GM10266 (cell line): ENCODE results near the gene CIART.
"Not testable (repeated sequence)": the region's sequence is repeated elsewhere in the genome, so short reads cannot be mapped to it uniquely, and the experiment has no call there.

Source experiments
- DNase-seq: peaks from one replicate; pipeline ENCODE4 v3.0.0; 2012; ENCODE audit errors: extremely low spot score
- CTCF ChIP-seq: IDR thresholded peaks from 2 replicates; pipeline ENCODE4 v1.5.1; 2012; ENCODE audit warnings: mild to moderate bottlenecking, low read depth; ENCODE audit not compliant: control insufficient read depth, insufficient read depth; ENCODE audit errors: missing control alignments

The CIART gene

GRCh38 chr1:150281758-150282557 lies at the start of gene CIART:
Gene CIART (plus strand): TSS chr1:150282554. CDS start chr1:150283268, 714 bp downstream.
- no peak for TF ChIP-seq CTCF
- peak; percentile 76 for DNase-seq

GRCh38 chr1:150232921-150233320 lies 49.4 kb upstream of the CIART start:
- DNase-seq, result not testable (repeated sequence)

GRCh38 chr1:150233359-150234308 lies 48.7 kb upstream of the CIART start:
- peak; percentile 36 for DNase-seq
- no peak for TF ChIP-seq CTCF

- TF ChIP-seq CTCF, result no peak
- DNase-seq, result no peak
Observed at GRCh38 chr1:150234309-150234565, 48.1 kb upstream of the CIART start.

- peak; percentile 91 for DNase-seq
- no peak for TF ChIP-seq CTCF
Observed at GRCh38 chr1:150234566-150235293, 47.6 kb upstream of the CIART start.

GRCh38 chr1:150235294-150235851 lies 47.0 kb upstream of the CIART start:
- TF ChIP-seq CTCF, result no peak
- DNase-seq, result no peak
